IMR-90 (cell line): Measurements from ENCODE around the gene TRMT2A. TPM values are rescaled to one million over a fixed set of nuclear protein-coding genes. Genes with fewer than 3 reads are reported as not detected.

Source experiments
- ATAC-seq: fragments of 200-7000 bp; cut with Tn5 transposase; 2 replicates; pipeline ENCODE4 v1.9.1; 2020; ENCODE audit warnings: low read depth, mild to moderate bottlenecking, moderate library complexity
- BruUV-seq: library from RNA; stranded (reverse); fragments of 400-500 nt; replicated peaks from 2 replicates; lab custom pipeline; 2021; lab: Mats Ljungman, UMichigan
- CTCF ChIA-PET: fragments of 300-600 bp; formaldehyde crosslinking; extraction: SDS; loops from one replicate; lab custom pipeline; 2021; ENCODE audit warnings: antibody characterized with exemption; lab: Yijun Ruan, JAX
- POLR2A ChIA-PET: fragments of 300-600 bp; sonication (Branson Sonifier 250); formaldehyde crosslinking; loops from one replicate; lab custom pipeline; 2022; ENCODE audit warnings: antibody characterized with exemption; ENCODE audit not compliant: unreplicated experiment; lab: Charles Lee
- DNase-seq: peaks from one replicate; pipeline ENCODE4 v3.0.0; 2013
- H2AFZ ChIP-seq: replicated peaks from 2 replicates; pipeline ENCODE3; 2013; ENCODE audit warnings: low read length, mild to moderate bottlenecking; ENCODE audit not compliant: poor library complexity
- H2AK5ac ChIP-seq: 2 replicates; pipeline ENCODE4 v1.6.1; 2013; ENCODE audit warnings: low read depth, low read length, inconsistent platforms
- H2AK9ac ChIP-seq: replicated peaks from 2 replicates; pipeline ENCODE3; 2013; ENCODE audit warnings: mild to moderate bottlenecking, low read depth, low read length, moderate library complexity; ENCODE audit not compliant: poor library complexity
- H2BK120ac ChIP-seq: 2 replicates; pipeline ENCODE4 v1.6.1; 2013; ENCODE audit warnings: low read depth, low read length, inconsistent platforms
- H2BK15ac ChIP-seq: 3 replicates; pipeline ENCODE4 v1.6.1; 2013; ENCODE audit warnings: low read depth, low read length, inconsistent platforms
- H2BK20ac ChIP-seq: 2 replicates; pipeline ENCODE4 v1.6.1; 2013; ENCODE audit warnings: low read depth, mild to moderate bottlenecking, inconsistent platforms, low read length, moderate library complexity
- H2BK5ac ChIP-seq: 2 replicates; pipeline ENCODE4 v1.6.1; 2013; ENCODE audit warnings: mild to moderate bottlenecking, low read depth, low read length, inconsistent platforms; ENCODE audit not compliant: poor library complexity, severe bottlenecking
- H3K14ac ChIP-seq: replicated peaks from 2 replicates; pipeline ENCODE4 v1.6.1; 2013; ENCODE audit warnings: low read depth, low read length, inconsistent platforms
- H3K18ac ChIP-seq: 2 replicates; pipeline ENCODE4 v1.6.1; 2013; ENCODE audit warnings: low read depth, low read length, control low read depth
- H3K23ac ChIP-seq: 2 replicates; pipeline ENCODE4 v1.6.1; 2013; ENCODE audit warnings: low read depth, low read length, inconsistent platforms
- H3K27ac ChIP-seq: 2 replicates; pipeline ENCODE4 v1.5.1; 2013; ENCODE audit warnings: mild to moderate bottlenecking, control low read depth, low read length; ENCODE audit not compliant: insufficient read depth
- H3K27me3 ChIP-seq: 2 replicates; pipeline ENCODE4 v1.6.1; 2013; ENCODE audit warnings: low read length; ENCODE audit not compliant: control insufficient read depth, insufficient read depth
- H3K36me3 ChIP-seq: 2 replicates; pipeline ENCODE4 v1.6.1; 2013; ENCODE audit warnings: low read length, mixed read lengths; ENCODE audit not compliant: control insufficient read depth, insufficient read depth
- H3K4ac ChIP-seq: 2 replicates; pipeline ENCODE4 v1.6.1; 2013; ENCODE audit warnings: low read depth, low read length, inconsistent platforms
- H3K4me1 ChIP-seq: 2 replicates; pipeline ENCODE4 v1.6.1; 2013; ENCODE audit warnings: low read length, mixed read lengths; ENCODE audit not compliant: control insufficient read depth, insufficient read depth
- H3K4me2 ChIP-seq: 2 replicates; pipeline ENCODE4 v1.6.1; 2013; ENCODE audit warnings: low read depth, mild to moderate bottlenecking, control low read depth, low read length, moderate library complexity
- H3K4me3 ChIP-seq: 2 replicates; pipeline ENCODE4 v1.5.1; 2013; ENCODE audit warnings: low read depth, mild to moderate bottlenecking, control low read depth, low read length, moderate library complexity; ENCODE audit not compliant: insufficient read depth
- H3K56ac ChIP-seq: 2 replicates; pipeline ENCODE4 v1.6.1; 2013; ENCODE audit warnings: low read length, inconsistent platforms; ENCODE audit not compliant: insufficient read depth; ENCODE audit errors: extremely low read depth
- H3K79me1 ChIP-seq, 2 experiments: 2 replicates each; pipeline ENCODE4 v1.6.1; 2013; ENCODE audit warnings: low read length in 2 of 2, inconsistent platforms in 1 of 2, low read depth in 1 of 2
- H3K9ac ChIP-seq: 2 replicates; pipeline ENCODE4 v1.6.1; 2013; ENCODE audit warnings: low read depth, low read length, control low read depth
- H3K9me1 ChIP-seq: 2 replicates; pipeline ENCODE4 v1.6.1; 2013; ENCODE audit warnings: low read length, inconsistent platforms; ENCODE audit not compliant: insufficient read depth
- H3K9me3 ChIP-seq: 2 replicates; pipeline ENCODE4 v1.6.1; 2013; ENCODE audit warnings: low read length; ENCODE audit not compliant: control insufficient read depth, insufficient read depth
- H4K20me1 ChIP-seq: 2 replicates; pipeline ENCODE4 v1.6.1; 2013; ENCODE audit warnings: low read length, inconsistent platforms; ENCODE audit not compliant: insufficient read depth
- H4K5ac ChIP-seq: 2 replicates; pipeline ENCODE4 v1.6.1; 2013; ENCODE audit warnings: mild to moderate bottlenecking, low read depth, low read length, control low read depth
- H4K8ac ChIP-seq, 2 experiments: 2 replicates each; pipeline ENCODE4 v1.6.1; 2013; ENCODE audit warnings: low read depth in 2 of 2, low read length in 2 of 2, control low read depth in 1 of 2, inconsistent platforms in 1 of 2
- H4K91ac ChIP-seq: 2 replicates; pipeline ENCODE4 v1.6.1; 2013; ENCODE audit warnings: low read depth, low read length, inconsistent platforms; ENCODE audit not compliant: insufficient read depth
- BHLHE40 ChIP-seq: fragments of 150-350 bp; IDR thresholded peaks from 2 replicates; pipeline ENCODE4 v1.6.1; 2016; ENCODE audit warnings: mild to moderate bottlenecking, low read depth, low read length
- CEBPB ChIP-seq: IDR thresholded peaks from 2 replicates; pipeline ENCODE4 v1.6.1; 2012; ENCODE audit warnings: low read depth, low read length, improper control_type of control experiment
- CHD1 ChIP-seq: IDR thresholded peaks from 2 replicates; pipeline ENCODE4 v1.6.1; 2012; ENCODE audit warnings: low read depth, low read length, improper control_type of control experiment
- ELK1 ChIP-seq: fragments of 150-350 bp; IDR thresholded peaks from 2 replicates; pipeline ENCODE4 v1.6.1; 2016; ENCODE audit warnings: low read depth, mild to moderate bottlenecking, low read length, moderate library complexity, borderline replicate concordance
- MXI1 ChIP-seq: IDR thresholded peaks from 2 replicates; pipeline ENCODE4 v1.6.1; 2012; ENCODE audit warnings: low read depth, mild to moderate bottlenecking, low read length, moderate library complexity, borderline replicate concordance
- NFE2L2 ChIP-seq: fragments of 150-350 bp; IDR thresholded peaks from 2 replicates; pipeline ENCODE4 v1.6.1; 2016; ENCODE audit warnings: low read depth, mild to moderate bottlenecking, low read length
- POLR2A ChIP-seq: IDR thresholded peaks from 2 replicates; pipeline ENCODE4 v1.6.1; 2012; ENCODE audit warnings: mild to moderate bottlenecking, low read depth, low read length
- RAD21 ChIP-seq: IDR thresholded peaks from 2 replicates; pipeline ENCODE4 v1.6.1; 2012; ENCODE audit warnings: low read length, improper control_type of control experiment
- RCOR1 ChIP-seq: IDR thresholded peaks from 2 replicates; pipeline ENCODE4 v1.6.1; 2012; ENCODE audit warnings: mild to moderate bottlenecking, low read length, improper control_type of control experiment; ENCODE audit not compliant: insufficient replicate concordance
- RFX5 ChIP-seq: IDR thresholded peaks from 2 replicates; pipeline ENCODE4 v1.8.0; 2012; ENCODE audit warnings: low read depth, mild to moderate bottlenecking, low read length, moderate library complexity
- SMC3 ChIP-seq: fragments of 150-350 bp; IDR thresholded peaks from 2 replicates; pipeline ENCODE4 v1.6.1; 2016; ENCODE audit warnings: low read depth, mild to moderate bottlenecking, antibody characterized with exemption, low read length, moderate library complexity
- USF2 ChIP-seq: fragments of 150-350 bp; IDR thresholded peaks from 2 replicates; pipeline ENCODE4 v1.6.1; 2017; ENCODE audit warnings: mild to moderate bottlenecking, antibody characterized with exemption, low read length, low read depth
- WGBS, 2 experiments: methylation state at CpG; one replicate each; pipeline versions ENCODE4 v1.1.5 to v1.1.7; 2013; ENCODE audit warnings: missing lambda C conversion rate in 2 of 2; ENCODE audit not compliant: insufficient read length in 1 of 2; ENCODE audit errors: extremely low coverage in 2 of 2; 5-methylcytosine and 5-hydroxymethylcytosine counted together
- dilution Hi-C: fragments of 300-500 bp; cut with HindIII; formaldehyde crosslinking; loops from one replicate; pipeline ENCODE4 v1.14.3; 2018; ENCODE audit warnings: low sequenced_read_pairs; ENCODE audit not compliant: unreplicated experiment
- in situ Hi-C: fragments of 300-500 bp; cut with MboI; formaldehyde crosslinking; loops from 3 replicates; pipeline ENCODE4 v1.14.3; 2019; ENCODE audit warnings: low sequenced_read_pairs, inconsistent platforms, mixed read lengths
- intact Hi-C: fragments of 100-400 bp; cut with micrococcal nuclease; formaldehyde crosslinking; loops from 2 replicates; pipeline ENCODE4 v1.10.0; 2022
- polyA plus RNA-seq, 3 experiments: library from polyadenylated mRNA; depleted of rRNA; stranded (reverse); fragments of >200 nt; gene quantifications; 2 replicates each; pipeline ENCODE4 v1.2.3, GENCODE V29; 2012; ENCODE audit warnings: low replicate concordance in 1 of 3
- total RNA-seq: library from RNA; depleted of rRNA; stranded (reverse); fragments of >200 nt; gene quantifications from 2 replicates; pipeline ENCODE4 v1.2.3, GENCODE V29; 2012

The TRMT2A gene
- total and polyA plus RNA-seq, 2 of the 4 experiments (the other 2 are of a cell fraction) = 22.0 to 39.1 TPM

- H3K4me2 ChIP-seq = no peak overlapping the region
- H3K27me3 ChIP-seq = no peaks in the 10 kb centered on the region
- H3K4me1 ChIP-seq = peaks cover 9% of the 10 kb centered on the region
- in situ Hi-C loops = no loop called here
- no peak overlapping the region for H2AK5ac ChIP-seq
- H3K36me3 ChIP-seq = peaks cover 38% of the 10 kb centered on the region
- H3K56ac ChIP-seq = no peak overlapping the region
- intact Hi-C loops = no loop called here
- H3K9ac ChIP-seq = no peak overlapping the region
- H3K9me3 ChIP-seq = no peaks in the 10 kb centered on the region
- no peak overlapping the region for H2BK20ac ChIP-seq
- ATAC-seq (no peak), DNase-seq (no peak)
- no peak overlapping the region for H3K4ac ChIP-seq
- CTCF ChIA-PET = no interaction called here
- no peak overlapping the region for H4K8ac ChIP-seq
- no peak overlapping the region for H2BK120ac ChIP-seq
- H2BK15ac ChIP-seq = no peak overlapping the region
- TF ChIP-seq ELK1 (no peak), SMC3 (no peak), RFX5 (no peak), USF2 (no peak), MXI1 (no peak), RAD21 (no peak), CEBPB (no peak), NFE2L2 (no peak), BHLHE40 (no peak), CHD1 (no peak), RCOR1 (no peak), POLR2A (no peak)
- no peak overlapping the region for H2AFZ ChIP-seq
- no peak overlapping the region for H2AK9ac ChIP-seq
- H3K9me1 ChIP-seq = peaks cover 3% of the 10 kb centered on the region; the same call in 1 of the 2 replicates
- H4K91ac ChIP-seq = no peak overlapping the region
- no peak overlapping the region for H3K4me3 ChIP-seq
- no peak overlapping the region for H3K14ac ChIP-seq
- no TSS peak for BruUV-seq
- POLR2A ChIA-PET = no interaction called here
- H3K79me1 ChIP-seq = peaks cover 4 to 26% of the 10 kb centered on the region in 2 experiments; a peak in 3 of 4 replicates
- peaks cover 31% of the 10 kb centered on the region for H4K20me1 ChIP-seq
- no peak overlapping the region for H3K23ac ChIP-seq
- H4K5ac ChIP-seq = no peak overlapping the region
- no peak overlapping the region for H2BK5ac ChIP-seq
- WGBS, 2 experiments = 54% methylated on average over 7 of the region's 17 CpGs; no CpG with 5 or more reads in 1 of the 2 experiments
- dilution Hi-C loops = no loop called here
- H3K27ac ChIP-seq = no peak overlapping the region
- no peak overlapping the region for H3K18ac ChIP-seq
These were observed 11.0 kb upstream of the TRMT2A start for GRCh38 chr22:20127869-20128618.
